ENCODE data around the gene CADM4. TPM values are rescaled to one million over a fixed set of nuclear protein-coding genes. Genes with fewer than 3 reads are reported as not detected.

Gene CADM4
- total and polyA plus RNA-seq, 9 of the 15 experiments (the other 6 are each of a cell fraction or from before 2014, with no cell fraction given): 0.03 to 4.6 (median 1.3) TPM

GRCh38 chr19:43648633-43649032, 9.0 kb upstream of the CADM4 start:
- DNase-seq (ENCODE audit: extremely low read depth in 1 of 4, low spot score in 3 of 4): no peak
- H3K4me1 ChIP-seq (replicated peaks in 1 of 2; ENCODE audit: control insufficient read depth in 2 of 2, insufficient read depth in 2 of 2, low read length in 2 of 2): peaks cover 0 to 3% of the 10 kb centered on the region in 2 experiments; a peak in 1 of 5 replicates
- no peak for ATAC-seq
- no peaks in the 10 kb centered on the region for H3K27me3 ChIP-seq (ENCODE audit: control insufficient read depth in 2 of 2, insufficient read depth in 2 of 2, low read length in 2 of 2)
- H3K9ac ChIP-seq (ENCODE audit: insufficient read depth in 1 of 2, low read depth in 2 of 2, low read length in 2 of 2): no peak overlapping the region
- no peaks in the 10 kb centered on the region for H4K20me1 ChIP-seq (replicated peaks; ENCODE audit: control insufficient read depth, insufficient read depth, low read length)
- 77% methylated on average over 6 of the region's 6 CpGs for WGBS (ENCODE audit: insufficient coverage, low coverage, missing lambda C conversion rate)
- H3K4me3 ChIP-seq: no peak overlapping the region
- no peak overlapping the region for H3K4me2 ChIP-seq (ENCODE audit: insufficient read depth, low read length)
- no peak for FAIRE-seq
- ChIA-PET CTCF (ENCODE audit: low intra/inter-chr PET ratio) (no interaction called here), POLR2A (interaction anchor here (0.7 kb wide), 1 partner anchor 102 kb away, joined by 3 read pairs; no protein-coding TSS in a partner anchor)
- intact Hi-C loops (cut with micrococcal nuclease): no loop called here
- no TSS peak for BruUV-seq (replicated peaks)
- no peak overlapping the region for H3K27ac ChIP-seq (ENCODE audit: extremely low read depth, low read depth, low read length)
- H2AFZ ChIP-seq (ENCODE audit: low read depth, low read length): no peak overlapping the region
- no peaks in the 10 kb centered on the region for H3K79me2 ChIP-seq (ENCODE audit: control insufficient read depth, insufficient read depth, low read length)
- TF ChIP-seq, protein P1, sequence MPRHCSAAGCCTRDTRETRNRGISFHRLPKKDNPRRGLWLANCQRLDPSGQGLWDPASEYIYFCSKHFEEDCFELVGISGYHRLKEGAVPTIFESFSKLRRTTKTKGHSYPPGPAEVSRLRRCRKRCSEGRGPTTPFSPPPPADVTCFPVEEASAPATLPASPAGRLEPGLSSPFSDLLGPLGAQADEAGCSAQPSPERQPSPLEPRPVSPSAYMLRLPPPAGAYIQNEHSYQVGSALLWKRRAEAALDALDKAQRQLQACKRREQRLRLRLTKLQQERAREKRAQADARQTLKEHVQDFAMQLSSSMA (CRISPR knock-in tag; IDR thresholded peaks at IDR 0.05): no peak
- no peak for TF ChIP-seq ZNF551 (CRISPR knock-in tag; IDR thresholded peaks at IDR 0.05)
- no peak for TF ChIP-seq SAFB2 (IDR thresholded peaks at IDR 0.05; ENCODE audit: borderline replicate concordance, low read depth, low read length, severe bottlenecking)
- peak; percentile 61 for TF ChIP-seq RBM25 (IDR thresholded peaks at IDR 0.05; ENCODE audit: low read depth, low read length, severe bottlenecking)
- no peak for TF ChIP-seq CBX3 (IDR thresholded peaks at IDR 0.05; ENCODE audit: borderline replicate concordance in 1 of 2, low read length in 2 of 2)
- no peak for TF ChIP-seq MAFF (IDR thresholded peaks at IDR 0.05; ENCODE audit: low read length)
- peak; percentile 79 for TF ChIP-seq BCOR (IDR thresholded peaks at IDR 0.05)
- no peak for TF ChIP-seq ARID1B (IDR thresholded peaks at IDR 0.05)
- peak in 1 of 2 experiments; percentile 39; a peak in 1 of 4 replicates for TF ChIP-seq KDM1A (IDR thresholded peaks at IDR 0.05)
- TF ChIP-seq ZNF644 (tag; IDR thresholded peaks at IDR 0.05; ENCODE audit: low read depth): no peak
- TF ChIP-seq ZFP36 (IDR thresholded peaks at IDR 0.05; ENCODE audit: low read depth, low read length, partially characterized antibody): peak; percentile 68
- TF ChIP-seq DPF2 (IDR thresholded peaks at IDR 0.05): no peak
- no peak for TF ChIP-seq SREBF2 (CRISPR knock-in tag; IDR thresholded peaks at IDR 0.05)
- no peak for TF ChIP-seq ETS1 (conservative IDR thresholded peaks at IDR 0.05; ENCODE audit: control insufficient read depth, low read depth, low read length)
- peak; percentile 50; the same call in 1 of the 2 replicates for TF ChIP-seq ADNP (tag; IDR thresholded peaks at IDR 0.05)
- no peak for TF ChIP-seq OTX1 (CRISPR knock-in tag; IDR thresholded peaks at IDR 0.05)
- TF ChIP-seq RCOR1 (IDR thresholded peaks at IDR 0.05; ENCODE audit: borderline replicate concordance in 1 of 2, low read depth in 2 of 2, low read length in 2 of 2): 0 out of 4 replicates have a peak, but pooled peaks of 1 of the 2 experiments have one; percentile 12
- in situ Hi-C loops (cut with MboI): no loop called here
- H3K36me3 ChIP-seq (ENCODE audit: control insufficient read depth, insufficient read depth, low read length): peaks cover 15% of the 10 kb centered on the region; the same call in 2 of the 3 replicates
- H3K9me1 ChIP-seq (ENCODE audit: control insufficient read depth, insufficient read depth, low read length): no peaks in the 10 kb centered on the region
- H3K9me3 ChIP-seq (replicated peaks; ENCODE audit: control insufficient read depth, insufficient read depth, low read depth, low read length): no peaks in the 10 kb centered on the region; the same call in 1 of the 2 replicates
